Tibial nerve (tissue), 4 donors: Measurements from ENCODE around the gene PTBP3. TPM values are rescaled to one million over a fixed set of nuclear protein-coding genes. Genes with fewer than 3 reads are reported as not detected.

ENCODE experiments used
- DNase-seq, 2 donors: peaks; one replicate each; pipeline ENCODE4 v3.0.0-alpha.2; 2019; ENCODE audit warnings: low spot score in 2 of 2
- H3K27ac ChIP-seq, 4 donors: fragments of 200-600 bp; sonication (generic) in 3 of 4; one replicate each; pipeline ENCODE4 v1.5.1; 2017 to 2019; ENCODE audit warnings: mild to moderate bottlenecking in 1 of 4
- H3K27me3 ChIP-seq, 2 donors: fragments of 200-600 bp; sonication (generic) in 1 of 2; one replicate each; pipeline versions ENCODE4 v1.5.1 to v1.6.0; 2017 to 2019
- H3K36me3 ChIP-seq, 3 donors: fragments of 200-600 bp; sonication (generic); one replicate each; pipeline ENCODE4 v1.5.1; 2018 to 2019
- H3K4me1 ChIP-seq, 4 donors: fragments of 200-600 bp; sonication (generic) in 3 of 4; one replicate each; pipeline ENCODE4 v1.5.1; 2017 to 2019
- H3K4me3 ChIP-seq, 4 donors: fragments of 200-600 bp; sonication (generic) in 3 of 4; one replicate each; pipeline ENCODE4 v1.5.1; 2017 to 2019; ENCODE audit warnings: mild to moderate bottlenecking in 1 of 4, moderate library complexity in 1 of 4
- H3K9me3 ChIP-seq, 4 donors: fragments of 200-600 bp; sonication (generic) in 3 of 4; one replicate each; pipeline ENCODE4 v1.5.1; 2017 to 2019
- EP300 ChIP-seq, 2 donors: sonication (generic); formaldehyde crosslinking; IDR thresholded peaks; one replicate each; pipeline ENCODE4 v1.6.1; 2017; ENCODE audit warnings: antibody characterized with exemption in 2 of 2, mild to moderate bottlenecking in 1 of 2
- POLR2A ChIP-seq, 2 donors: fragments of 450-650 bp; IDR thresholded peaks; one replicate each; pipeline ENCODE4 v1.6.1; 2017; ENCODE audit warnings: antibody characterized with exemption in 2 of 2, mild to moderate bottlenecking in 2 of 2, moderate library complexity in 2 of 2
- WGBS, 2 donors: methylation state at CpG; one replicate each; pipeline ENCODE4 v1.1.5; 2018; 5-methylcytosine and 5-hydroxymethylcytosine counted together
- total RNA-seq, 4 donors: library from RNA; depleted of rRNA; stranded (reverse); fragments of >200 nt; gene quantifications; one replicate each; pipeline ENCODE4 v1.1.0, GENCODE V29; 2016
- TF ChIP-seq, protein P1 (sequence below), 5 experiments: fragments of 200-600 bp in 3 of 5; fragments of 450-650 bp in 2 of 5; sonication (generic) in 3 of 5; IDR thresholded peaks; one replicate each; pipeline ENCODE4 v1.5.1; 2016 to 2019; ENCODE audit warnings: antibody characterized with exemption in 5 of 5, mild to moderate bottlenecking in 3 of 5, moderate library complexity in 2 of 5

The PTBP3 gene
- total RNA-seq, 4 donors from 2014 or later: 25.9 to 46.5 (median 31.8) TPM

DNA sequence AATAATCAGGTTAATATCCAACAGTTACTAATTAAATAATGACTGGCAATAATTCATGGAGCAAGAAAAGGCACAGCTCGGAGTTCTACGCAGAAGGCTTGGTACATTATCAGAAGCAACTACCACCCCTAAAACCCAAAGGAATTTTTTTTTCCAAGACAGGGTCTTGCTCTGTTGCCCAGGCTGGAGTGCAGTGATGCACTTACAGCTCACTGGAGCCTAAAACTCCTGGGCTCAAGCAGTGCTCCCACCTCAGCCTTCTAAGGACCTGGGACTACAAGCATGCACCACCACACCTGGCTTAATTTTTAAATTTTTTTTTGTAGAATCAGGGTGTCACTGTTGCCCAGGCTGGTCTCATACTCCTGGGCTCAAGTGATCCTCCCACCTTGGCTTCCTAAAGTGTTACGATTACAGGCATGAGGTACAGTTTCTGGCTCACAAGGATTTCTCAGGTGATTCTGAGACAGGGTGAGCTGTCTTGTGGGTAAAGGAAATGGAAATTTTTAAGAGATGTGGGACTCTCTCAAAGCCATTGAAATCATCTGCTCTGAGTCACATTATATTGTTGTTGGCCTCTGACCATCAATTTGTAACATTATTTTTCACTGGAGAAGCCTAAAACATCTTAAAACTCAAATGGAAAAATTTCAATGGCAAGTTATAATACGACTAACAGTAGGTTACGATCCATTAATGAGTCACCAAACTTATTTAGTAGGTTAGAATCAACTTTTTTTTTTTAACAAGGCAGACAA is 26.8 kb upstream of the PTBP3 start:
- DNase-seq: no peak
- H3K27me3 ChIP-seq: no peaks in the 10 kb centered on the region
- H3K4me3 ChIP-seq: no peak overlapping the region
- no peak for TF ChIP-seq POLR2A (IDR thresholded peaks at IDR 0.05)
- no peak for TF ChIP-seq EP300 (IDR thresholded peaks at IDR 0.05)
- TF ChIP-seq, protein P1, sequence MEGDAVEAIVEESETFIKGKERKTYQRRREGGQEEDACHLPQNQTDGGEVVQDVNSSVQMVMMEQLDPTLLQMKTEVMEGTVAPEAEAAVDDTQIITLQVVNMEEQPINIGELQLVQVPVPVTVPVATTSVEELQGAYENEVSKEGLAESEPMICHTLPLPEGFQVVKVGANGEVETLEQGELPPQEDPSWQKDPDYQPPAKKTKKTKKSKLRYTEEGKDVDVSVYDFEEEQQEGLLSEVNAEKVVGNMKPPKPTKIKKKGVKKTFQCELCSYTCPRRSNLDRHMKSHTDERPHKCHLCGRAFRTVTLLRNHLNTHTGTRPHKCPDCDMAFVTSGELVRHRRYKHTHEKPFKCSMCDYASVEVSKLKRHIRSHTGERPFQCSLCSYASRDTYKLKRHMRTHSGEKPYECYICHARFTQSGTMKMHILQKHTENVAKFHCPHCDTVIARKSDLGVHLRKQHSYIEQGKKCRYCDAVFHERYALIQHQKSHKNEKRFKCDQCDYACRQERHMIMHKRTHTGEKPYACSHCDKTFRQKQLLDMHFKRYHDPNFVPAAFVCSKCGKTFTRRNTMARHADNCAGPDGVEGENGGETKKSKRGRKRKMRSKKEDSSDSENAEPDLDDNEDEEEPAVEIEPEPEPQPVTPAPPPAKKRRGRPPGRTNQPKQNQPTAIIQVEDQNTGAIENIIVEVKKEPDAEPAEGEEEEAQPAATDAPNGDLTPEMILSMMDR (IDR thresholded peaks at IDR 0.05): no peak
- H3K9me3 ChIP-seq: no peaks in the 10 kb centered on the region
- H3K4me1 ChIP-seq: peaks cover 0 to 5% (median 0%) of the 10 kb centered on the region in 4 donors
- WGBS, 2 donors: 72 to 82% methylated on average over 5 of the region's 5 CpGs
- H3K27ac ChIP-seq: peak overlapping the region in 1 of 4 donors; percentile 18
- H3K36me3 ChIP-seq: no peaks in the 10 kb centered on the region

DNA sequence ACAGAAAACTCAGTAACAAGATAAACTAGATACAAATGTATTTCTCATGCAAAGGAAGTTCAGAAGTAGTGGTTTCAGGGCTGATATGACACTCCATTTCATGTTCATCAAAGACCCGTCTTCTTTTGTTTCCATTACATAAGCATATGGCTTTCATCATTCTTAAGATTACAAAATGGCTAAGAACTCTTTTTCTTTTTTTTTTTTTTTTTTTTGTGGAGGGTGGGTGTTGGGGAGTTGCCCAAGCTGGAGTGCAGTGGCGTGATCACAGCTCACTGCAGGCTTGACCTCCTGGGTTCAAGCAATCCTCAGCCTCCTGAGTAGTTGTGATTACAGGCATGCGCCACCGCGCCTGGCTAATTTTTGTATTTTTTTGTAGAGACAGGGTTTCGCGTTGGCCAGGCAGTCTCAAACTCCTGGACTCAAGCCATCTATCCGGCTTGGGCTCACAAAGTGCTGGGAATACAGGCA is 22.0 kb upstream of the PTBP3 start:
- TF ChIP-seq, protein P1 (IDR thresholded peaks at IDR 0.05): no peak
- no peak for TF ChIP-seq POLR2A (IDR thresholded peaks at IDR 0.05)
- TF ChIP-seq EP300 (IDR thresholded peaks at IDR 0.05): no peak
- Histone ChIP-seq H3K4me1 (no peaks in the 10 kb centered on the region), H3K9me3 (no peaks in the 10 kb centered on the region), H3K27me3 (no peaks in the 10 kb centered on the region), H3K36me3 (no peaks in the 10 kb centered on the region), H3K27ac (no peak overlapping the region), H3K4me3 (no peak overlapping the region)
- 70 to 79% methylated on average over 8 of the region's 8 CpGs for WGBS, 2 donors
- DNase-seq: no peak

DNA sequence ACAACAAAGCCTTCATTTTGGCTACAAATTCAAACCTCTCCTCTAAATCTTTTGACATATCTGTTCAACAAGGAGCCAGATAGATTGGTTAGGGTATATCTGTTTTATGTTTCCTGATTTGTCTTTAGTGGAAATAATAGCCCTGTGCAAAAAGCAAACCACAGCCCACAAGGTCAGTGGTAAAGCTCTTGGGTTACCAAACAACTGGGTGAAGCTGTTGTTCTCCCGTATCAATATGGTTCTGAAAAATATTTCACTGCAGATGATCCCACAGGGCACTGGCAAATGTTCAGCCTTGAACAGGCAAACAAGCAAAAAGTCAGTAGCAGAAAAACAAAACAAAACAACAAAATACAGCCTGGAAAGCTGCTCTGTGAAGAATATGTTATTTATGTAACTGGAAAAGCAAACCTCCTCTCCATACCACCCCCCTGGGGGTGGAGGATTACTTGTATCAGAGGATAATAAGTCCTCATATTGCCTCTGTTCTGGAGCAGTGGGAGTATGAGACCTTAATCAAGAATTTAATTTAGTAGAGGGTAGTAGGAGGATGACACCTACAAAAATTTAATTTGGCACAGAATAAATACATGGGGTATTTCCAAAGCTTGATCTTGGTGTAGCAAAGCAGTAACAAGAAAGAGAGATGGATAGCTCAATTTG is 20.8 kb upstream of the PTBP3 start:
- TF ChIP-seq, protein P1 (IDR thresholded peaks at IDR 0.05): no peak
- TF ChIP-seq EP300 (IDR thresholded peaks at IDR 0.05) (no peak), POLR2A (IDR thresholded peaks at IDR 0.05) (no peak)
- no peak for DNase-seq
- H3K27me3 ChIP-seq: no peaks in the 10 kb centered on the region
- 37 to 45% methylated on average over 1 of the region's 1 CpG for WGBS, 2 donors
- H3K36me3 ChIP-seq: no peaks in the 10 kb centered on the region
- no peaks in the 10 kb centered on the region for H3K4me1 ChIP-seq
- H3K27ac ChIP-seq: no peak overlapping the region
- H3K4me3 ChIP-seq: no peak overlapping the region
- no peaks in the 10 kb centered on the region for H3K9me3 ChIP-seq

DNA sequence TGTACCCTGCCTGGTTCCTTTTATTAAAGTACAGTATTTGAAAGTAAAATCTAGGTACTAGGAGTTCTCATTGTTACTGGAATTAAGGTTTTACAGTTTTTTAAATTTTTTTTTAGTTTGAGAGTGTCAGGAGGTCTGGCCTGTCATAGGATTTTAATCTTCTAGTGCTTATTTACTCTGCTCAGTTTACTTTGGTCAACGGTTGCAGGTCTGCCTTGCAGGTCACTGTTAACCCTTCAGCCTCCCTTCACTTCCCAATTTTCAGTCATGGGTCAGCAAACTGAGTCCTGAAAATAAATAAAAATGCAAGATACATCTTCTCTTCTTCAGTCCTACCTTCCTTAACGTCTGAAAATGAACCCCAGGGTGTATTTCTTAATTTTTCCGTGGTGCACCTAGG is 18.8 kb upstream of the PTBP3 start:
- no peak for TF ChIP-seq EP300 (IDR thresholded peaks at IDR 0.05)
- no peak for TF ChIP-seq POLR2A (IDR thresholded peaks at IDR 0.05)
- TF ChIP-seq, protein P1 (IDR thresholded peaks at IDR 0.05): no peak
- DNase-seq: no peak
- no peak overlapping the region for H3K27ac ChIP-seq
- no peaks in the 10 kb centered on the region for H3K36me3 ChIP-seq
- no peak overlapping the region for H3K4me3 ChIP-seq
- H3K27me3 ChIP-seq: no peaks in the 10 kb centered on the region
- peaks cover 0 to 4% (median 0%) of the 10 kb centered on the region in 4 donors for H3K4me1 ChIP-seq
- 62 to 73% methylated on average over 3 of the region's 3 CpGs for WGBS, 2 donors
- no peaks in the 10 kb centered on the region for H3K9me3 ChIP-seq

DNA sequence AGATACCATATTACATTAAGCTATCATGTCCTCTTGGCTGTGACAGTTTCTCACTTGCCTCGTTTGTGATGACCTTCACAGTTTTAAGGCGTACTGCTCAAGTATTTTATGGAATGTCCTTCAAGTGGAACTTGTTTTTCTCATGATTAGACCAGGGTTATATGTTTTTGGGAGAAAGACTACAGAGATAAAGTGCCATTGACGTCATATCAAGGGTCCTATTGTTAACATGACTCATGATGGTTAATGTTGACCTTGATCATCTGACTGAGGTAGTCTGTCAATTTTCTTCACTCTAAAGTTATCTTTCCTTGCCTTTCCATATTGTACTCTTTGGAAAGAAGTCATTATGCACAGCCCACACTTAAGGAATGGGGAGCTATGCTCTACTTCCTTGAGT is 17.8 kb upstream of the PTBP3 start:
- Histone ChIP-seq H3K36me3 (no peaks in the 10 kb centered on the region), H3K4me1 (peaks cover 0 to 4% (median 0%) of the 10 kb centered on the region in 4 donors), H3K4me3 (no peak overlapping the region), H3K27ac (no peak overlapping the region), H3K9me3 (no peaks in the 10 kb centered on the region), H3K27me3 (no peaks in the 10 kb centered on the region)
- TF ChIP-seq, protein P1 (IDR thresholded peaks at IDR 0.05): no peak
- TF ChIP-seq POLR2A (IDR thresholded peaks at IDR 0.05): no peak
- DNase-seq: no peak
- WGBS, 2 donors: 62 to 79% methylated on average over 3 of the region's 3 CpGs
